Small intestine (tissue), 7 donors: ENCODE data around the gene SLN. TPM values are rescaled to one million over a fixed set of nuclear protein-coding genes. Genes with fewer than 3 reads are reported as not detected.
A peak's percentile ranks its signal among the peaks of the same experiment; 100 is the strongest.

Source experiments
- DNase-seq, 2 donors: peaks; one replicate each; pipeline versions ENCODE4 v3.0.0 to v3.0.0-alpha.2; 2013
- FAIRE-seq: peaks from 2 replicates; lab custom pipeline; 2012; peaks lifted over from hg19 to GRCh38; lab: Jason Lieb, UNC
- H3K27ac ChIP-seq, 3 donors: one replicate each; pipeline ENCODE4 v1.5.1; 2013; ENCODE audit warnings: low read length in 2 of 3, mild to moderate bottlenecking in 2 of 3, control low read depth in 1 of 3, inconsistent platforms in 1 of 3, low read depth in 1 of 3, moderate library complexity in 1 of 3
- H3K27me3 ChIP-seq, 3 donors: one replicate each; pipeline ENCODE4 v1.6.1; 2013; ENCODE audit warnings: low read length in 3 of 3, inconsistent platforms in 1 of 3; ENCODE audit not compliant: control insufficient read depth in 3 of 3, insufficient read depth in 3 of 3
- H3K36me3 ChIP-seq, 3 donors: one replicate each; pipeline ENCODE4 v1.6.1; 2013; ENCODE audit warnings: low read length in 3 of 3, inconsistent platforms in 1 of 3, low read depth in 1 of 3, mild to moderate bottlenecking in 1 of 3, moderate library complexity in 1 of 3; ENCODE audit not compliant: control insufficient read depth in 3 of 3, insufficient read depth in 2 of 3
- H3K4me1 ChIP-seq, 3 donors: one replicate each; pipeline ENCODE4 v1.6.1; 2013; ENCODE audit warnings: low read length in 2 of 3, inconsistent platforms in 1 of 3, low read depth in 1 of 3, mild to moderate bottlenecking in 1 of 3, moderate library complexity in 1 of 3; ENCODE audit not compliant: control insufficient read depth in 3 of 3, insufficient read depth in 2 of 3
- H3K4me3 ChIP-seq, 3 donors: one replicate each; pipeline ENCODE4 v1.5.1; 2013; ENCODE audit warnings: low read length in 3 of 3, control low read depth in 1 of 3, inconsistent platforms in 1 of 3, low read depth in 1 of 3, mild to moderate bottlenecking in 1 of 3, moderate library complexity in 1 of 3
- H3K9me3 ChIP-seq, 2 donors: one replicate each; pipeline ENCODE4 v1.6.1; 2013; ENCODE audit warnings: low read depth in 1 of 2, low read length in 1 of 2; ENCODE audit not compliant: control insufficient read depth in 2 of 2, insufficient read depth in 1 of 2
- WGBS, 3 donors: extraction: QIAGEN DNeasy Blood & Tissue Kit; methylation state at CpG; one replicate each; pipeline ENCODE4 v1.1.7; 2013; 5-methylcytosine and 5-hydroxymethylcytosine counted together
- polyA plus RNA-seq, 4 donors: library from polyadenylated mRNA; stranded (reverse) in 3 of 4; unstranded in 1 of 4; fragments of 200-250 nt in 3 of 4; fragments of 120-200 nt in 1 of 4; gene quantifications; one replicate each; pipeline versions ENCODE4 v1.2.1 to v1.2.3, GENCODE V29; 2013
- donor health status: healthy with polysubstance abuse.
- donor health status: control.
- donor health status: control.
- donor health status: Bipolar disorder and iron deficiency.
- donor health status: healthy.

Gene SLN
- polyA plus RNA-seq, 4 donors, result 0.15 to 6.2 TPM; not detected in 2

DNA sequence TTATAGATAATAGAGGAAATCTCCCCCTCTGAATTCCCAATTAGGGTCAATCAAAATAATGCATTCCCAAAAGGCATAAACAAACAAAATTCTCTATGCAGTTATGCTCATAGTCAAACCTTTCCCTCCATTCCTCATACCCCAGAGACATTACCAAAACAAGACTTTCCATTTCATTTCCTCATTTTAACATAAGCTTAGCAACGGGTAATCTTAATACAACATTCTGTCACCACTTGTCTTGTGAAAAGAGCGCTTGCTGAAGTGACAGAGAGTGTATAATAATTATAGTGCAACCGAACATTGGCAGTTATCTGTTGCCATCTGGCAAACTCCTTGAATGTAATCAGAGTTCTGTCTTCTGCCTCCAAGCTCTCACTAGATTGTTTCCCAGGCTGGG, 1.2 kb upstream of the SLN start:
- DNase-seq, result no peak
- Histone ChIP-seq H3K9me3 (no peaks in the 10 kb centered on the region), H3K27me3 (no peaks in the 10 kb centered on the region), H3K4me3 (no peak overlapping the region), H3K36me3 (no peaks in the 10 kb centered on the region), H3K4me1 (no peaks in the 10 kb centered on the region), H3K27ac (no peak overlapping the region)
- 31 to 39% (median 38%) methylated on average over 3 of the region's 3 CpGs for WGBS, 3 donors
- no peak for FAIRE-seq

DNA sequence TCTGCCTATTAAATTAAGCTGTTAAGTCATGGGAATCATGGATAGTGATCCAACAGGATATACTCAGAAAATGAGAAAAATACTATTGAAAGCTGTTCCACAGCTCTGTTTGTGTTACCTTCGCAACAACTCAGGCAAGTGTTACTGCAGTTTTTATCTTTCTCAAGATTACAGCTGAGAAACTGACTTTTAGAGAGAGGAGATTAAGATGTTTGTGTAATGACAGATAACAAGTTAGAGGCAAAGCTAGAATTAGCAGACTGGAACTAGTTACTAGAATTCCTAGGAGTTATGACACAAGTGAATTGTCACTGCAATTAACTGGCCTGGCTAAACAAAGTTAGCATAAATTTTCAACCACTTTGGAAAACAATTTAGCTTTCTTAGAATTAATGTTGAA, 1.6 kb downstream of the SLN start:
- H3K27ac ChIP-seq, result no peak overlapping the region
- no peaks in the 10 kb centered on the region for H3K4me1 ChIP-seq
- no peaks in the 10 kb centered on the region for H3K9me3 ChIP-seq
- H3K27me3 ChIP-seq, result no peaks in the 10 kb centered on the region
- FAIRE-seq (no peak), DNase-seq (peak in 1 of 2 donors; percentile 6)
- 38 to 63% (median 54%) methylated on average over 1 of the region's 1 CpG for WGBS, 3 donors
- no peaks in the 10 kb centered on the region for H3K36me3 ChIP-seq
- no peak overlapping the region for H3K4me3 ChIP-seq

DNA sequence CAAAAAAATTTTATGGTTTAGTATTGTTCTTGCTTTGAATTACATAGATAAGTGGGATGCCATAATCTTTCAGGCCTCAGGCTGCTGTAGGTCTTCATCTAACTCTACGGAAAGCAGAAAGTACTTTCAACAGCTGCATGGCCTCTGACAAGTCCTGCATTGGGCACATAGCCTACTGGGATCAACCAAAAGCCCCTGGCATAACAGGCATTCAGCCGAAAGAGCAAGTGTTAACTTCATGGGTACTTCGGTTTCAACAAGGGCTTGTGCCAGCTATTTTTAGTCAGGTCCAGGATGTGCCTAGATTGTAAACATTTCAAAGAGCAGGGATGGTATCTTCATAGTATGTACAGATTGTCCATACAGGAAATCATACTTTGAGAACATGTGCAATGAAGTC, 3.1 kb downstream of the SLN start:
- Histone ChIP-seq H3K27ac (no peak overlapping the region), H3K4me1 (no peaks in the 10 kb centered on the region), H3K4me3 (no peak overlapping the region), H3K9me3 (peaks cover 0 to 2% of the 10 kb centered on the region in 2 donors), H3K36me3 (no peaks in the 10 kb centered on the region), H3K27me3 (no peaks in the 10 kb centered on the region)
- DNase-seq, result no peak
- WGBS, 3 donors, result 81 to 86% (median 85%) methylated on average over 3 of the region's 3 CpGs
- FAIRE-seq, result no peak

- Histone ChIP-seq H3K4me3 (no peak overlapping the region), H3K36me3 (no peaks in the 10 kb centered on the region), H3K27ac (no peak overlapping the region), H3K4me1 (no peaks in the 10 kb centered on the region), H3K27me3 (peaks cover 0 to 2% (median 0%) of the 10 kb centered on the region in 3 donors), H3K9me3 (peaks cover 0 to 2% of the 10 kb centered on the region in 2 donors)
- no peak for FAIRE-seq
- no peak for DNase-seq
- WGBS, 3 donors, result 58 to 61% (median 58%) methylated on average over 4 of the region's 4 CpGs
Measured at GRCh38 chr11:107707807-107708206, 4.0 kb downstream of the SLN start.

DNA sequence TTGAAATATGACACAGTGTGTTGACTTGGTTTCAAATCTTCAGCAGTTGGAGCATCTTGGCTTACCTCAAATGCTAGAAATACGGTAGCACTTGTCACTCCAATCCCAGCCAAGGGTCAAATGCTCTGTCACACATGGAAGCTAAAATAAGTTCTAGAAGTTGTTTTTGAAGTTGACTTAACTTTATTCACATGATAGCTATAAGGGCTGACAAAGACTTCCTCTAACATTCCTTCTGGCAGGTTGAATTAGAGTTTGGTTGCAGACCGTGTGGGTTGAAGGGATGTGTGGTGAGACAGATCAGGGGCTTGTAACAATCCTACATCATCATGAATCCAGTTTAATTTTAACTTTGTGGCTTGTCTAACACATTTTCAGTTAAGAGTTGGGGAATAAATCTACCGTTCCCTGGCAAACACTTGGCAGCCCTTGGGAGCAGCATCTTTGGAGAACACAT, 4.6 kb downstream of the SLN start:
- 71 to 79% (median 74%) methylated on average over 3 of the region's 3 CpGs for WGBS, 3 donors
- no peak overlapping the region for H3K4me3 ChIP-seq
- no peak overlapping the region for H3K27ac ChIP-seq
- H3K36me3 ChIP-seq, result no peaks in the 10 kb centered on the region
- no peaks in the 10 kb centered on the region for H3K4me1 ChIP-seq
- no peak for DNase-seq
- peaks cover 0 to 2% (median 0%) of the 10 kb centered on the region in 3 donors for H3K27me3 ChIP-seq
- FAIRE-seq, result no peak
- H3K9me3 ChIP-seq, result peaks cover 0 to 2% of the 10 kb centered on the region in 2 donors

DNA sequence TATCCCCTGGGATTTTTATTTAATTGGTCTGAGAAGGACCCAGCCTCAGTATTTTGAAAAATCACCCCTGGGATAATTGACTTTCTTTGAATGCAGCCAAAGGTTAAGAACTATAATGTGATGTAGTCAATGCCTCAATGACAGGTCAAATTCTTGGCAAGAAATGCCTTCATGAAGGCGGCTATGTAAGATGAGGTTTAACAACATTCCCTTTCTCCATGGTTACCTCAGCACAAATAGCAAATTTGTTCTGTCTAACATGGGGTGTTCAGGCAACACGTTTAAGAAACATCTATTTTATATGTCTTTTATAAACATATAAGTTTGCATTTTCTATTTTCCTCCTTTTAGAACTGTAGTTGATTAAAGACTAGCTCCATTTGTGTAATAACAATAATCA, 5.3 kb downstream of the SLN start:
- Histone ChIP-seq H3K4me1 (no peaks in the 10 kb centered on the region), H3K9me3 (peaks cover 0 to 2% of the 10 kb centered on the region in 2 donors), H3K36me3 (no peaks in the 10 kb centered on the region), H3K27me3 (peaks cover 0 to 2% (median 0%) of the 10 kb centered on the region in 3 donors), H3K27ac (no peak overlapping the region), H3K4me3 (no peak overlapping the region)
- FAIRE-seq (no peak), DNase-seq (no peak)
- WGBS, 3 donors, result 51 to 66% (median 53%) methylated on average over 2 of the region's 2 CpGs

DNA sequence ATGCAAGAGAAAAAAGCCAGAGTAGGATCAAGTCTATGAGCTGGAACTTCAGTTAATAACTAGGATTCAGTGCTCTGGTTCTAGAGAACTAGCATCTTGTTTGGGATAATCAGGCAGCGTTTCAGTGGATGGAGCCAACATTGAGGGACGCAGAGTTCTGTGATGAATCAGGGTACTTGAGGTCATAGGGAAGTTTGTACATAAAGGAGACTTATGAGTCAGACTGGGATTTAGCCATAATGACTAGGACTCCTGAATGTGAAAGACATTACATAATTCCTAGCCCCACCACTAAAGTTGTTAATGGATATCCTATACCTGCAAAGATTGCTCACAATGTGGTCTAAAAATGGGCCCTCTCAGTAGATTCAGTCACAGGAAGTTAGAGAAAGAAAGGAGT, 6.8 kb downstream of the SLN start:
- DNase-seq, result no peak
- Histone ChIP-seq H3K36me3 (no peaks in the 10 kb centered on the region), H3K9me3 (peaks cover 0 to 2% of the 10 kb centered on the region in 2 donors), H3K4me3 (no peak overlapping the region), H3K27me3 (peaks cover 0 to 2% (median 0%) of the 10 kb centered on the region in 3 donors), H3K27ac (no peak overlapping the region), H3K4me1 (no peaks in the 10 kb centered on the region)
- FAIRE-seq, result no peak
- 85 to 88% (median 85%) methylated on average over 2 of the region's 2 CpGs for whole genome bisulfite sequencing, 3 donors

DNA sequence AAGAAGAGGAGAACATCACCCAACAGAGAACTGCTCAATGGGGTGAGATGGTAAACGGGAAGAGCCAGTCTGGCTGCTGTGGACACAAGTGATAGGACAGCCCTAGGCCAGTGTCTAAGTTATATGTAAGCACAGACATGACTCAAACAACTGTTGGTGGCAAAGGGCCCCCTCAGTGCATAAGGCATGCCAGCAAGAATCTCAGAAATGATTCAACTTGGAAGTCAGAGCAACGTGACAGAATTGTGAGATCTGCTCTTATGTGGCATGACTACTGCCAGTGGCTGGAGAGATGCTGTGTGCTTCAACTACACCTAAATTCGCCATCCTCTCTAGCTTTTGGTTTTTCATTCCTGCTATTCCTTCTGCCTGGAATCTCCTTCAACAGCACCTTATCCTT, 7.4 kb downstream of the SLN start:
- Histone ChIP-seq H3K4me3 (no peak overlapping the region), H3K27me3 (peaks cover 0 to 2% (median 0%) of the 10 kb centered on the region in 3 donors), H3K36me3 (no peaks in the 10 kb centered on the region), H3K27ac (no peak overlapping the region), H3K4me1 (no peaks in the 10 kb centered on the region), H3K9me3 (peaks cover 0 to 2% of the 10 kb centered on the region in 2 donors)
- FAIRE-seq (no peak), DNase-seq (no peak)
- WGBS, 3 donors, result 73 to 84% (median 74%) methylated on average over 3 of the region's 3 CpGs

DNA sequence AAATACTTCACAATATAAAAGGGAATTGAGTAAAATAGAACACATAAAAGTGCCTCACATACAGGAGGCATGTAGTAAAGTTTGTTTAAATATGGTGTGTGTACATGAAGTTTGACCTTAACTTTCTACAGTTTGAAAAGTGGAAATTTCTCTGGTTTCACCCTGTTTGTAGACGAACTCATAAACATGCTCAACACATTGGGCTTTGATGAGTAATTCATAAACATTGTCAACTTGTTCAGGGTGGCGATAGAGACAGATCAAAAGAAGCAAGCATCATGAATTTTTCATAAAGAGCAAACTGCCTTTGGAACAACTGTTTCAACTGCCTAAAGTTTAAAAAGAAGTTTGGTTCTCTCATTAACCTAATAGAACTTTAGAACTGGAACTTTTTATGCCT, 9.1 kb downstream of the SLN start:
- H3K9me3 ChIP-seq, result peaks cover 0 to 2% of the 10 kb centered on the region in 2 donors
- FAIRE-seq, result no peak
- WGBS, 3 donors, result 43 to 48% (median 46%) methylated on average over 2 of the region's 2 CpGs

More for the DNA sequence above, 9.1 kb downstream of the SLN start:
- Histone ChIP-seq H3K4me3 (no peak overlapping the region), H3K36me3 (no peaks in the 10 kb centered on the region), H3K4me1 (no peaks in the 10 kb centered on the region), H3K27ac (no peak overlapping the region), H3K27me3 (peaks cover 0 to 2% (median 0%) of the 10 kb centered on the region in 3 donors)
- DNase-seq, result no peak
